K562 (cell line): Measurements from ENCODE around the gene NHSL2. TPM values are rescaled to one million over a fixed set of nuclear protein-coding genes. Genes with fewer than 3 reads are reported as not detected.

Experiments
- ATAC-seq: fragments of 200-7000 bp; cut with Tn5 transposase; 3 replicates; pipeline ENCODE4 v1.9.1; 2020; ENCODE audit warnings: moderate library complexity
- BruUV-seq: library from RNA; stranded (reverse); fragments of 400-500 nt; replicated peaks from 2 replicates; lab custom pipeline; 2021; lab: Mats Ljungman, UMichigan
- CTCF ChIA-PET: fragments of 300-600 bp; formaldehyde crosslinking; extraction: SDS; loops from one replicate; lab custom pipeline; 2021; ENCODE audit warnings: low intra/inter-chr PET ratio; lab: Yijun Ruan, JAX
- POLR2A ChIA-PET: fragments of 300-600, 350-650 bp; sonication (Branson Sonifier 250); formaldehyde crosslinking; extraction: SDS; loops from one replicate; lab custom pipeline; 2021; ENCODE audit warnings: antibody characterized with exemption, inconsistent platforms; lab: Yijun Ruan, JAX
- DNase-seq, 4 experiments: peaks; one replicate each; pipeline versions ENCODE4 v3.0.0 to v3.0.0-alpha.2; 2011 to 2018; ENCODE audit warnings: low spot score in 3 of 4, mixed read lengths in 3 of 4; ENCODE audit errors: extremely low read depth in 1 of 4
- FAIRE-seq: peaks from 2 replicates; lab custom pipeline; 2011; peaks lifted over from hg19 to GRCh38; lab: Jason Lieb, UNC
- H2AFZ ChIP-seq: 2 replicates; pipeline ENCODE4 v1.6.0; 2011; ENCODE audit warnings: low read depth, low read length, control low read depth, inconsistent platforms
- H3K27ac ChIP-seq: fragments of 200-600 bp; 3 replicates; pipeline ENCODE4 v1.8.0; 2011; ENCODE audit warnings: low read depth, mild to moderate bottlenecking, control low read depth, inconsistent platforms, low read length, moderate library complexity, mixed read lengths; ENCODE audit errors: extremely low read depth
- H3K27me3 ChIP-seq, 2 experiments: fragments of 300-600 bp in 1 of 2; 2 replicates in 1 of 2; 3 replicates in 1 of 2; pipeline versions ENCODE4 v1.6.0 to v1.8.0; 2011; ENCODE audit warnings: inconsistent platforms in 2 of 2, low read length in 2 of 2, mild to moderate bottlenecking in 1 of 2, mixed read lengths in 1 of 2, moderate library complexity in 1 of 2; ENCODE audit not compliant: control insufficient read depth in 2 of 2, insufficient read depth in 2 of 2
- H3K36me3 ChIP-seq: fragments of 300-600 bp; 3 replicates; pipeline ENCODE4 v1.8.0; 2011; ENCODE audit warnings: mild to moderate bottlenecking, low read length, inconsistent platforms; ENCODE audit not compliant: control insufficient read depth, insufficient read depth
- H3K4me1 ChIP-seq, 2 experiments: fragments of 200-600 bp in 1 of 2; replicated peaks in 1 of 2; 2 replicates in 1 of 2; 3 replicates in 1 of 2; pipeline versions ENCODE4 v1.5.1 to v1.8.0; 2011; ENCODE audit warnings: inconsistent platforms in 2 of 2, low read length in 2 of 2, mild to moderate bottlenecking in 1 of 2, mixed read lengths in 1 of 2, moderate library complexity in 1 of 2; ENCODE audit not compliant: control insufficient read depth in 2 of 2, insufficient read depth in 2 of 2
- H3K4me2 ChIP-seq: 2 replicates; pipeline ENCODE4 v1.6.1; 2011; ENCODE audit warnings: low read length, control low read depth, inconsistent platforms, mixed read lengths; ENCODE audit not compliant: insufficient read depth
- H3K4me3 ChIP-seq: fragments of 200-600 bp; sonication (generic), shearing (Covaris generic); 2 replicates; pipeline ENCODE4 v1.5.1; 2016; ENCODE audit warnings: control low read depth, inconsistent platforms
- H3K79me2 ChIP-seq: fragments of 200-600 bp; 3 replicates; pipeline ENCODE4 v1.8.0; 2011; ENCODE audit warnings: low read length, inconsistent platforms; ENCODE audit not compliant: control insufficient read depth, insufficient read depth
- H3K9ac ChIP-seq, 2 experiments: 2 replicates each; pipeline versions ENCODE4 v1.6.0 to v1.6.1; 2011; ENCODE audit warnings: low read depth in 2 of 2, low read length in 2 of 2, control low read depth in 1 of 2, inconsistent platforms in 1 of 2, mild to moderate bottlenecking in 1 of 2, mixed read lengths in 1 of 2; ENCODE audit not compliant: insufficient read depth in 1 of 2
- H3K9me1 ChIP-seq: one replicate; pipeline ENCODE4 v1.6.0; 2011; ENCODE audit warnings: inconsistent platforms, mild to moderate bottlenecking, low read length, moderate library complexity; ENCODE audit not compliant: control insufficient read depth, insufficient read depth
- H3K9me3 ChIP-seq: replicated peaks from 2 replicates; pipeline ENCODE4 v1.5.1; 2011; ENCODE audit warnings: low read depth, low read length, inconsistent platforms; ENCODE audit not compliant: control insufficient read depth, insufficient read depth
- H4K20me1 ChIP-seq: replicated peaks from 2 replicates; pipeline ENCODE4 v1.6.1; 2011; ENCODE audit warnings: low read length, inconsistent platforms, mixed read lengths; ENCODE audit not compliant: control insufficient read depth, insufficient read depth
- KHSRP ChIP-seq: fragments of 450-650 bp; IDR thresholded peaks from 2 replicates; pipeline ENCODE4 v1.6.1; 2017
- SAP30 ChIP-seq: fragments of 200-600 bp; sonication (generic); IDR thresholded peaks from 2 replicates; pipeline ENCODE4 v1.6.1; 2012; ENCODE audit warnings: borderline replicate concordance, low read depth, mild to moderate bottlenecking, moderate library complexity, low read length, control low read depth, inconsistent platforms; ENCODE audit not compliant: insufficient read depth, poor library complexity, severe bottlenecking
- SIN3A ChIP-seq, 2 experiments: fragments of 150-350 bp in 1 of 2; IDR thresholded peaks; 2 replicates each; pipeline ENCODE4 v1.6.1; 2011 to 2016; ENCODE audit warnings: borderline replicate concordance in 2 of 2, low read depth in 2 of 2, low read length in 2 of 2, mild to moderate bottlenecking in 2 of 2, moderate library complexity in 2 of 2; ENCODE audit not compliant: control insufficient read depth in 1 of 2
- TFE3 ChIP-seq: fragments of 450-650 bp; formaldehyde crosslinking; IDR thresholded peaks from 2 replicates; pipeline ENCODE4 v1.4.0; 2020; ENCODE audit warnings: mild to moderate bottlenecking, mixed read lengths
- ZNF445 ChIP-seq: fragments of 250-450 bp; sonication (Bioruptor Pico); IDR thresholded peaks from 2 replicates; pipeline ENCODE4 v1.4.0; 2020; ENCODE audit warnings: low read depth, mild to moderate bottlenecking, moderate library complexity
- ZNF785 ChIP-seq: fragments of 250-450 bp; sonication (Bioruptor Pico); IDR thresholded peaks from 2 replicates; pipeline ENCODE4 v1.4.0; 2020; ENCODE audit warnings: mild to moderate bottlenecking
- WGBS: fragments of 100-300 bp; shearing (Covaris generic); methylation state at CpG from one replicate; pipeline ENCODE4 v1.1.6; 2016; ENCODE audit warnings: low coverage, mixed read lengths; ENCODE audit not compliant: insufficient coverage; ENCODE audit errors: missing lambda C conversion rate; 5-methylcytosine and 5-hydroxymethylcytosine counted together
- in situ Hi-C: fragments of 300-500 bp; cut with MboI; formaldehyde crosslinking; loops from 4 replicates; pipeline ENCODE4 v1.15.0; 2018; ENCODE audit warnings: inconsistent platforms, mixed read lengths
- intact Hi-C: fragments of 100-400 bp; cut with micrococcal nuclease; formaldehyde crosslinking; loops from 2 replicates; pipeline ENCODE4 v1.14.2; 2022
- polyA plus RNA-seq, 8 experiments: library from polyadenylated mRNA; depleted of rRNA in 4 of 8; stranded (reverse) in 5 of 8; unstranded in 3 of 8; fragments of >200 nt; fragmentation: Nextera tagmentation in 2 of 8; fragmentation: Illumina TruSeq in 1 of 8; extraction: Ambion mirVana in 2 of 8; extraction: Trizol in 1 of 8; gene quantifications; 2 replicates each; pipeline versions ENCODE4 v1.2.1 to v1.2.3, GENCODE V29; 2011 to 2014; ENCODE audit warnings: inconsistent platforms in 1 of 8, missing spikeins in 1 of 8
- total RNA-seq, 7 experiments: library from RNA; depleted of rRNA in 6 of 7; stranded (reverse); fragments of >200 nt in 6 of 7; fragmentation: Illumina TruSeq in 2 of 7; extraction: Trizol in 2 of 7; gene quantifications; 2 replicates each; pipeline versions ENCODE4 v1.2.1 to v1.2.3, GENCODE V29; 2011 to 2021; ENCODE audit warnings: low replicate concordance in 1 of 7
- TF ChIP-seq, protein P1 (sequence below), 2 experiments: fragments of 450-650 bp in 1 of 2; IDR thresholded peaks; 2 replicates each; pipeline ENCODE4 v1.6.1; 2011 to 2017; ENCODE audit warnings: low read depth in 2 of 2, antibody characterized with exemption in 1 of 2, borderline replicate concordance in 1 of 2, low read length in 1 of 2, mild to moderate bottlenecking in 1 of 2, mixed read lengths in 1 of 2; ENCODE audit not compliant: control insufficient read depth in 1 of 2
- TF ChIP-seq, protein P2 (sequence below): IDR thresholded peaks from 2 replicates; pipeline ENCODE4 v1.6.1; 2011; ENCODE audit warnings: borderline replicate concordance, low read depth, mild to moderate bottlenecking, moderate library complexity, low read length; ENCODE audit not compliant: insufficient read depth, poor library complexity, severe bottlenecking

Gene NHSL2
- total and polyA plus RNA-seq, 9 of the 15 experiments (the other 6 are each of a cell fraction or from before 2014, with no cell fraction given): 0.02 TPM; not detected in 8

DNA sequence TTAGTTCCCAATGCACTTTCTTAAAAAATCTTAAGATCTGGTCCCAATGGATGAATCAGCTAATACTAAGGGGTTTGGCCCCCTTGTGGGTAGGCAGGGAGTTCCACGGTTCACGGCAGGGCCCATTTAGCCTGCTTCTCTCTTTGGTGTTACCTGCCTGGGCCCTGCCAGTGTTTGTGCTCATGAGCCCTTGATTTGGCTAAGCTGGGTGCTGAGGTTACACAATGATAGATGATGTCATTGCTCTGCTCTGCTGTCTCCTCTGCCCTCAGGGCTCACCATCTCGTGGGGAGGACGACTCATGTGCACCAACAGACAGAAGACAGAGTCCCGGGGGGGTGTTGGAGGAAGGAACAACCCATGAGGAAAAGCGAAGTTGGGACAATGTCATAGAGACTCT is 196.7 kb downstream of the NHSL2 start:
- intact Hi-C loops: no loop called here
- CTCF ChIA-PET: no interaction called here

More for the DNA sequence above, 196.7 kb downstream of the NHSL2 start:
- Histone ChIP-seq H3K4me2 (no peak overlapping the region), H3K9ac (no peak overlapping the region), H3K9me3 (no peaks in the 10 kb centered on the region; the same call in 1 of the 2 replicates), H3K36me3 (no peaks in the 10 kb centered on the region), H3K27ac (no peak overlapping the region), H3K4me3 (no peak overlapping the region), H4K20me1 (no peaks in the 10 kb centered on the region), H2AFZ (no peak overlapping the region), H3K9me1 (no peaks in the 10 kb centered on the region), H3K27me3 (peaks cover 0 to 52% of the 10 kb centered on the region in 2 experiments; a peak in 2 of 5 replicates), H3K79me2 (no peaks in the 10 kb centered on the region), H3K4me1 (no peaks in the 10 kb centered on the region)
- TF ChIP-seq ZNF445 (CRISPR knock-in tag) (no peak), KHSRP (no peak), TFE3 (no peak), SIN3A (IDR thresholded peaks at IDR 0.05; ENCODE audit: borderline replicate concordance in 2 of 2, control insufficient read depth in 1 of 2, low read depth in 2 of 2, low read length in 2 of 2) (no peak), SAP30 (no peak), ZNF785 (CRISPR knock-in tag) (no peak)
- TF ChIP-seq, protein P1, sequence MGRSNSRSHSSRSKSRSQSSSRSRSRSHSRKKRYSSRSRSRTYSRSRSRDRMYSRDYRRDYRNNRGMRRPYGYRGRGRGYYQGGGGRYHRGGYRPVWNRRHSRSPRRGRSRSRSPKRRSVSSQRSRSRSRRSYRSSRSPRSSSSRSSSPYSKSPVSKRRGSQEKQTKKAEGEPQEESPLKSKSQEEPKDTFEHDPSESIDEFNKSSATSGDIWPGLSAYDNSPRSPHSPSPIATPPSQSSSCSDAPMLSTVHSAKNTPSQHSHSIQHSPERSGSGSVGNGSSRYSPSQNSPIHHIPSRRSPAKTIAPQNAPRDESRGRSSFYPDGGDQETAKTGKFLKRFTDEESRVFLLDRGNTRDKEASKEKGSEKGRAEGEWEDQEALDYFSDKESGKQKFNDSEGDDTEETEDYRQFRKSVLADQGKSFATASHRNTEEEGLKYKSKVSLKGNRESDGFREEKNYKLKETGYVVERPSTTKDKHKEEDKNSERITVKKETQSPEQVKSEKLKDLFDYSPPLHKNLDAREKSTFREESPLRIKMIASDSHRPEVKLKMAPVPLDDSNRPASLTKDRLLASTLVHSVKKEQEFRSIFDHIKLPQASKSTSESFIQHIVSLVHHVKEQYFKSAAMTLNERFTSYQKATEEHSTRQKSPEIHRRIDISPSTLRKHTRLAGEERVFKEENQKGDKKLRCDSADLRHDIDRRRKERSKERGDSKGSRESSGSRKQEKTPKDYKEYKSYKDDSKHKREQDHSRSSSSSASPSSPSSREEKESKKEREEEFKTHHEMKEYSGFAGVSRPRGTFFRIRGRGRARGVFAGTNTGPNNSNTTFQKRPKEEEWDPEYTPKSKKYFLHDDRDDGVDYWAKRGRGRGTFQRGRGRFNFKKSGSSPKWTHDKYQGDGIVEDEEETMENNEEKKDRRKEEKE (IDR thresholded peaks at IDR 0.05; ENCODE audit: borderline replicate concordance in 1 of 2, control insufficient read depth in 1 of 2, low read depth in 2 of 2, low read length in 1 of 2): no peak
- TF ChIP-seq, protein P2, sequence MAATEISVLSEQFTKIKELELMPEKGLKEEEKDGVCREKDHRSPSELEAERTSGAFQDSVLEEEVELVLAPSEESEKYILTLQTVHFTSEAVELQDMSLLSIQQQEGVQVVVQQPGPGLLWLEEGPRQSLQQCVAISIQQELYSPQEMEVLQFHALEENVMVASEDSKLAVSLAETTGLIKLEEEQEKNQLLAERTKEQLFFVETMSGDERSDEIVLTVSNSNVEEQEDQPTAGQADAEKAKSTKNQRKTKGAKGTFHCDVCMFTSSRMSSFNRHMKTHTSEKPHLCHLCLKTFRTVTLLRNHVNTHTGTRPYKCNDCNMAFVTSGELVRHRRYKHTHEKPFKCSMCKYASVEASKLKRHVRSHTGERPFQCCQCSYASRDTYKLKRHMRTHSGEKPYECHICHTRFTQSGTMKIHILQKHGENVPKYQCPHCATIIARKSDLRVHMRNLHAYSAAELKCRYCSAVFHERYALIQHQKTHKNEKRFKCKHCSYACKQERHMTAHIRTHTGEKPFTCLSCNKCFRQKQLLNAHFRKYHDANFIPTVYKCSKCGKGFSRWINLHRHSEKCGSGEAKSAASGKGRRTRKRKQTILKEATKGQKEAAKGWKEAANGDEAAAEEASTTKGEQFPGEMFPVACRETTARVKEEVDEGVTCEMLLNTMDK: peak; percentile 72
- POLR2A ChIA-PET: no interaction called here
- in situ Hi-C loops: no loop called here
- BruUV-seq: no TSS peak
- DNase-seq (peak in 2 of 4 experiments; percentile 11 to 18), FAIRE-seq (no peak), ATAC-seq (no peak; the same call in 2 of the 3 replicates)
- WGBS: 6% methylated on average over 6 of the region's 6 CpGs
